DND-41 (cell line): ENCODE measurements around the gene PPDPF.

Source experiments
- CTCF ChIP-seq: IDR thresholded peaks from 2 replicates; pipeline ENCODE4 v1.5.1; 2012; ENCODE audit warnings: borderline replicate concordance, low read length, moderate library complexity, mild to moderate bottlenecking; ENCODE audit not compliant: poor library complexity, severe bottlenecking; ENCODE audit errors: extremely low read depth
- EZH2 ChIP-seq: IDR thresholded peaks from 3 replicates; pipeline ENCODE4 v1.6.1; 2012; ENCODE audit warnings: borderline replicate concordance, low read depth, mild to moderate bottlenecking, moderate library complexity, low read length, inconsistent platforms; ENCODE audit not compliant: severe bottlenecking

- TF ChIP-seq CTCF, result no peak
- no peak for TF ChIP-seq EZH2
Observed at GRCh38 chr20:63565021-63565698, 44.6 kb downstream of the PPDPF start.
